ENCODE results near the gene MMADHC.

GRCh38 chr2:149587220-149587949 is at the start of gene MMADHC:
- TF ChIP-seq POLR2A (IDR thresholded peaks at IDR 0.05): peak in 3 of 4 donors; percentile 82 to 92 (median 85)
- TF ChIP-seq, protein P1, sequence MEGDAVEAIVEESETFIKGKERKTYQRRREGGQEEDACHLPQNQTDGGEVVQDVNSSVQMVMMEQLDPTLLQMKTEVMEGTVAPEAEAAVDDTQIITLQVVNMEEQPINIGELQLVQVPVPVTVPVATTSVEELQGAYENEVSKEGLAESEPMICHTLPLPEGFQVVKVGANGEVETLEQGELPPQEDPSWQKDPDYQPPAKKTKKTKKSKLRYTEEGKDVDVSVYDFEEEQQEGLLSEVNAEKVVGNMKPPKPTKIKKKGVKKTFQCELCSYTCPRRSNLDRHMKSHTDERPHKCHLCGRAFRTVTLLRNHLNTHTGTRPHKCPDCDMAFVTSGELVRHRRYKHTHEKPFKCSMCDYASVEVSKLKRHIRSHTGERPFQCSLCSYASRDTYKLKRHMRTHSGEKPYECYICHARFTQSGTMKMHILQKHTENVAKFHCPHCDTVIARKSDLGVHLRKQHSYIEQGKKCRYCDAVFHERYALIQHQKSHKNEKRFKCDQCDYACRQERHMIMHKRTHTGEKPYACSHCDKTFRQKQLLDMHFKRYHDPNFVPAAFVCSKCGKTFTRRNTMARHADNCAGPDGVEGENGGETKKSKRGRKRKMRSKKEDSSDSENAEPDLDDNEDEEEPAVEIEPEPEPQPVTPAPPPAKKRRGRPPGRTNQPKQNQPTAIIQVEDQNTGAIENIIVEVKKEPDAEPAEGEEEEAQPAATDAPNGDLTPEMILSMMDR (IDR thresholded peaks at IDR 0.05): peak in 2 of 6 experiments; percentile 11 to 32
